K562 (cell line): ENCODE data around the gene VAMP8. TPM values are rescaled to one million over a fixed set of nuclear protein-coding genes. Genes with fewer than 3 reads are reported as not detected.

Experiments
- CBX8 ChIP-seq: fragments of 200-600 bp; sonication (generic); IDR thresholded peaks from 2 replicates; pipeline ENCODE4 v1.6.1; 2012; ENCODE audit warnings: borderline replicate concordance, mixed run types, low read depth, mild to moderate bottlenecking, moderate library complexity, mixed read lengths, low read length, control low read depth, inconsistent platforms; ENCODE audit not compliant: poor library complexity, severe bottlenecking; ENCODE audit errors: extremely low read depth
- HDAC6 ChIP-seq: IDR thresholded peaks from 2 replicates; pipeline ENCODE4 v1.6.1; 2012; ENCODE audit warnings: low read depth, mild to moderate bottlenecking, control low read depth, inconsistent platforms, low read length, moderate library complexity
- JUNB ChIP-seq: fragments of 450-650 bp; formaldehyde crosslinking; conservative IDR thresholded peaks from 2 replicates; pipeline ENCODE4 v1.4.0; 2020; ENCODE audit warnings: mild to moderate bottlenecking
- MAZ ChIP-seq, 2 experiments: fragments of 450-650 bp in 1 of 2; sonication (generic) in 1 of 2; formaldehyde crosslinking; IDR thresholded peaks in 1 of 2; conservative IDR thresholded peaks in 1 of 2; 2 replicates each; pipeline versions ENCODE4 v1.4.0 to v1.5.0; 2020; ENCODE audit warnings: mild to moderate bottlenecking in 1 of 2, missing genetic modification reagents in 1 of 2
- NCOA2 ChIP-seq, 2 experiments: fragments of 450-650 bp; IDR thresholded peaks; 2 replicates each; pipeline ENCODE4 v1.6.1; 2018; ENCODE audit warnings: mild to moderate bottlenecking in 2 of 2, moderate library complexity in 1 of 2; ENCODE audit not compliant: partially characterized antibody in 2 of 2
- NR3C1 ChIP-seq: sonication (generic); formaldehyde crosslinking; IDR thresholded peaks from 2 replicates; pipeline ENCODE4 v1.8.1; 2022; ENCODE audit warnings: missing genetic modification reagents
- PTTG1 ChIP-seq: fragments of 450-650 bp; IDR thresholded peaks from 2 replicates; pipeline ENCODE4 v1.6.1; 2016; ENCODE audit warnings: low read depth, mild to moderate bottlenecking, missing genetic modification characterization, missing compliant biosample characterization
- RNF2 ChIP-seq: sonication (generic); IDR thresholded peaks from 2 replicates; pipeline ENCODE4 v1.6.1; 2016
- STAT5A ChIP-seq: IDR thresholded peaks from 2 replicates; pipeline ENCODE4 v1.6.1; 2012; ENCODE audit warnings: low read length, inconsistent platforms, borderline replicate concordance
- ZBTB1 ChIP-seq: sonication (generic); formaldehyde crosslinking; IDR thresholded peaks from 2 replicates; pipeline ENCODE4 v1.8.1; 2023; ENCODE audit warnings: missing genetic modification reagents, low read depth, mild to moderate bottlenecking, borderline replicate concordance
- ZBTB7A ChIP-seq: IDR thresholded peaks from 2 replicates; pipeline ENCODE4 v1.6.1; 2011; ENCODE audit warnings: low read depth, mild to moderate bottlenecking, low read length, moderate library complexity, borderline replicate concordance; ENCODE audit not compliant: control insufficient read depth
- polyA plus RNA-seq, 8 experiments: library from polyadenylated mRNA; depleted of rRNA in 4 of 8; stranded (reverse) in 5 of 8; unstranded in 3 of 8; fragments of >200 nt; fragmentation: Nextera tagmentation in 2 of 8; fragmentation: Illumina TruSeq in 1 of 8; extraction: Ambion mirVana in 2 of 8; extraction: Trizol in 1 of 8; gene quantifications; 2 replicates each; pipeline versions ENCODE4 v1.2.1 to v1.2.3, GENCODE V29; 2011 to 2014; ENCODE audit warnings: inconsistent platforms in 1 of 8, missing spikeins in 1 of 8
- total RNA-seq, 7 experiments: library from RNA; depleted of rRNA in 6 of 7; stranded (reverse); fragments of >200 nt in 6 of 7; fragmentation: Illumina TruSeq in 2 of 7; extraction: Trizol in 2 of 7; gene quantifications; 2 replicates each; pipeline versions ENCODE4 v1.2.1 to v1.2.3, GENCODE V29; 2011 to 2021; ENCODE audit warnings: low replicate concordance in 1 of 7
- TF ChIP-seq, protein P1 (sequence below): fragments of 250-450 bp; sonication (Bioruptor Pico); IDR thresholded peaks from 2 replicates; pipeline ENCODE4 v1.5.0; 2021; ENCODE audit warnings: mild to moderate bottlenecking, borderline replicate concordance
- TF ChIP-seq, protein P2 (sequence below): sonication (generic); formaldehyde crosslinking; IDR thresholded peaks from 2 replicates; pipeline ENCODE4 v1.8.1; 2023; ENCODE audit warnings: mild to moderate bottlenecking, missing genetic modification reagents, moderate library complexity
- TF ChIP-seq, protein P3 (sequence below): fragments of 200-800 bp; sonication (Bioruptor generic); IDR thresholded peaks from 2 replicates; pipeline ENCODE4 v1.6.1; 2016; ENCODE audit warnings: missing genetic modification characterization, missing compliant biosample characterization
- TF ChIP-seq, protein P4 (sequence below): fragments of 250-450 bp; sonication (Bioruptor Pico); IDR thresholded peaks from 2 replicates; pipeline ENCODE4 v1.5.1; 2021; ENCODE audit warnings: mild to moderate bottlenecking

The VAMP8 gene
- total and polyA plus RNA-seq, 9 of the 15 experiments (the other 6 are each of a cell fraction or from before 2014, with no cell fraction given): 107 to 571 (median 248) TPM

DNA sequence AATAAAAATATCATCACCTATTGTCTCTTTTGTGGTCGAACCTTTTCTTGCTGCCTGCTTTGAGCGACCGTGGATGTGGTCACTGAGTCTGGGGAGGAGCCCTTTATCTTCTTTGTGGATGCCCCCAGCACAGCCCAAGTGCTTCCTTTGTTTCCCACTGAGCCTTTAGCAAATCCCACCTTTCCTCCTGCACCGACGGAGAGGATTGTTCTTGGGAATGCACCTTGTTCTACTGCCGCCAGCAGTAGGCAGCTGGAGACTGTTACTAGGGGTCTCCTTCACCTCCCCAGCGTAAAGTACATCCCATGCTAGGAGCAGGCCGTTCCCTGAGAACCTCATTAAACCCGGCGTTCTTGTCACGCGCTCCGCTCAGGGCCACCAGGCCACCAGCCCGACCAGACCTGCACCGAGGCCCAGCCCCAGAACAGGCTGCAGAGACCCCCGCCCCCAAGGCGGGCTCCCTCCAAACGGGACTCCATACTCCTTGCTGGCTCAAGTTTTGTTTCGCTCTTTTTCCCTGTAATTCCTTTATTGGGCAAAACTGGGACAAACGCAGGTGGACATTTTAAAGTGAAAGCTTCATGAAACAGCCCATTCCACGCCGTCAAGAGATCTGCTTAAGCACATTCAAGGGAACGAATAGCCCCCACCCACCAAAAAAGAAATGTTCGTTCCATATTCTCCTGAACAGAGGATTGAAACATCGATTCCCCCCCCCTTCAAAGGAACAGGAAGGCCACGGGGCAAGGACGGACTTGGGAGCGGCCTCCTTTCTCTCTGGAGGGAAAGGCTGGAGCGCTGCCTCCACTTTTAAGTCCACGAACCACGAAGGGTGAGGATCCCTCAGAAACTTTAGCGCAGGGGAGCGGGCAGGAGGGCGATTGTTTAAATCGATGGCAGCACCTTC, 39.5 kb upstream of the VAMP8 start (continued):
- TF ChIP-seq, protein P1, sequence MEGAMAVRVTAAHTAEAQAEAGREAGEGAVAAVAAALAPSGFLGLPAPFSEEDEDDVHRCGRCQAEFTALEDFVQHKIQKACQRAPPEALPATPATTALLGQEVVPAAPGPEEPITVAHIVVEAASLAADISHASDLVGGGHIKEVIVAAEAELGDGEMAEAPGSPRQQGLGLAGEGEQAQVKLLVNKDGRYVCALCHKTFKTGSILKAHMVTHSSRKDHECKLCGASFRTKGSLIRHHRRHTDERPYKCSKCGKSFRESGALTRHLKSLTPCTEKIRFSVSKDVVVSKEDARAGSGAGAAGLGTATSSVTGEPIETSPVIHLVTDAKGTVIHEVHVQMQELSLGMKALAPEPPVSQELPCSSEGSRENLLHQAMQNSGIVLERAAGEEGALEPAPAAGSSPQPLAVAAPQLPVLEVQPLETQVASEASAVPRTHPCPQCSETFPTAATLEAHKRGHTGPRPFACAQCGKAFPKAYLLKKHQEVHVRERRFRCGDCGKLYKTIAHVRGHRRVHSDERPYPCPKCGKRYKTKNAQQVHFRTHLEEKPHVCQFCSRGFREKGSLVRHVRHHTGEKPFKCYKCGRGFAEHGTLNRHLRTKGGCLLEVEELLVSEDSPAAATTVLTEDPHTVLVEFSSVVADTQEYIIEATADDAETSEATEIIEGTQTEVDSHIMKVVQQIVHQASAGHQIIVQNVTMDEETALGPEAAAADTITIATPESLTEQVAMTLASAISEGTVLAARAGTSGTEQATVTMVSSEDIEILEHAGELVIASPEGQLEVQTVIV (CRISPR knock-in tag): no peak
- TF ChIP-seq PTTG1 (tag): no peak
- TF ChIP-seq NR3C1 (CRISPR knock-in tag): no peak
- TF ChIP-seq ZBTB1 (CRISPR knock-in tag): no peak
- TF ChIP-seq RNF2: 0 out of 2 replicates have a peak, but pooled peaks have one; percentile 37
- TF ChIP-seq ZBTB7A: peak; percentile 84; the same call in 1 of the 2 replicates
- peak in 1 of 2 experiments; percentile 48; a peak in 1 of 4 replicates for TF ChIP-seq MAZ (CRISPR knock-in tag; conservative IDR thresholded peaks at IDR 0.05 in 1 of 2, IDR thresholded peaks at IDR 0.05 in 1 of 2)
- TF ChIP-seq JUNB (CRISPR knock-in tag): no peak
- no peak for TF ChIP-seq NCOA2 (IDR thresholded peaks at IDR 0.05; ENCODE audit: partially characterized antibody in 2 of 2)
- TF ChIP-seq, protein P2, sequence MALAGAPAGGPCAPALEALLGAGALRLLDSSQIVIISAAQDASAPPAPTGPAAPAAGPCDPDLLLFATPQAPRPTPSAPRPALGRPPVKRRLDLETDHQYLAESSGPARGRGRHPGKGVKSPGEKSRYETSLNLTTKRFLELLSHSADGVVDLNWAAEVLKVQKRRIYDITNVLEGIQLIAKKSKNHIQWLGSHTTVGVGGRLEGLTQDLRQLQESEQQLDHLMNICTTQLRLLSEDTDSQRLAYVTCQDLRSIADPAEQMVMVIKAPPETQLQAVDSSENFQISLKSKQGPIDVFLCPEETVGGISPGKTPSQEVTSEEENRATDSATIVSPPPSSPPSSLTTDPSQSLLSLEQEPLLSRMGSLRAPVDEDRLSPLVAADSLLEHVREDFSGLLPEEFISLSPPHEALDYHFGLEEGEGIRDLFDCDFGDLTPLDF (CRISPR knock-in tag): no peak
- TF ChIP-seq STAT5A: no peak
- TF ChIP-seq, protein P3, sequence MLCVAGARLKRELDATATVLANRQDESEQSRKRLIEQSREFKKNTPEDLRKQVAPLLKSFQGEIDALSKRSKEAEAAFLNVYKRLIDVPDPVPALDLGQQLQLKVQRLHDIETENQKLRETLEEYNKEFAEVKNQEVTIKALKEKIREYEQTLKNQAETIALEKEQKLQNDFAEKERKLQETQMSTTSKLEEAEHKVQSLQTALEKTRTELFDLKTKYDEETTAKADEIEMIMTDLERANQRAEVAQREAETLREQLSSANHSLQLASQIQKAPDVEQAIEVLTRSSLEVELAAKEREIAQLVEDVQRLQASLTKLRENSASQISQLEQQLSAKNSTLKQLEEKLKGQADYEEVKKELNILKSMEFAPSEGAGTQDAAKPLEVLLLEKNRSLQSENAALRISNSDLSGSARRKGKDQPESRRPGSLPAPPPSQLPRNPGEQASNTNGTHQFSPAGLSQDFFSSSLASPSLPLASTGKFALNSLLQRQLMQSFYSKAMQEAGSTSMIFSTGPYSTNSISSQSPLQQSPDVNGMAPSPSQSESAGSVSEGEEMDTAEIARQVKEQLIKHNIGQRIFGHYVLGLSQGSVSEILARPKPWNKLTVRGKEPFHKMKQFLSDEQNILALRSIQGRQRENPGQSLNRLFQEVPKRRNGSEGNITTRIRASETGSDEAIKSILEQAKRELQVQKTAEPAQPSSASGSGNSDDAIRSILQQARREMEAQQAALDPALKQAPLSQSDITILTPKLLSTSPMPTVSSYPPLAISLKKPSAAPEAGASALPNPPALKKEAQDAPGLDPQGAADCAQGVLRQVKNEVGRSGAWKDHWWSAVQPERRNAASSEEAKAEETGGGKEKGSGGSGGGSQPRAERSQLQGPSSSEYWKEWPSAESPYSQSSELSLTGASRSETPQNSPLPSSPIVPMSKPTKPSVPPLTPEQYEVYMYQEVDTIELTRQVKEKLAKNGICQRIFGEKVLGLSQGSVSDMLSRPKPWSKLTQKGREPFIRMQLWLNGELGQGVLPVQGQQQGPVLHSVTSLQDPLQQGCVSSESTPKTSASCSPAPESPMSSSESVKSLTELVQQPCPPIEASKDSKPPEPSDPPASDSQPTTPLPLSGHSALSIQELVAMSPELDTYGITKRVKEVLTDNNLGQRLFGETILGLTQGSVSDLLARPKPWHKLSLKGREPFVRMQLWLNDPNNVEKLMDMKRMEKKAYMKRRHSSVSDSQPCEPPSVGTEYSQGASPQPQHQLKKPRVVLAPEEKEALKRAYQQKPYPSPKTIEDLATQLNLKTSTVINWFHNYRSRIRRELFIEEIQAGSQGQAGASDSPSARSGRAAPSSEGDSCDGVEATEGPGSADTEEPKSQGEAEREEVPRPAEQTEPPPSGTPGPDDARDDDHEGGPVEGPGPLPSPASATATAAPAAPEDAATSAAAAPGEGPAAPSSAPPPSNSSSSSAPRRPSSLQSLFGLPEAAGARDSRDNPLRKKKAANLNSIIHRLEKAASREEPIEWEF (CRISPR knock-in tag): peak; percentile 56; the same call in 1 of the 2 replicates
- TF ChIP-seq CBX8: no peak
- no peak for TF ChIP-seq HDAC6
- TF ChIP-seq, protein P4, sequence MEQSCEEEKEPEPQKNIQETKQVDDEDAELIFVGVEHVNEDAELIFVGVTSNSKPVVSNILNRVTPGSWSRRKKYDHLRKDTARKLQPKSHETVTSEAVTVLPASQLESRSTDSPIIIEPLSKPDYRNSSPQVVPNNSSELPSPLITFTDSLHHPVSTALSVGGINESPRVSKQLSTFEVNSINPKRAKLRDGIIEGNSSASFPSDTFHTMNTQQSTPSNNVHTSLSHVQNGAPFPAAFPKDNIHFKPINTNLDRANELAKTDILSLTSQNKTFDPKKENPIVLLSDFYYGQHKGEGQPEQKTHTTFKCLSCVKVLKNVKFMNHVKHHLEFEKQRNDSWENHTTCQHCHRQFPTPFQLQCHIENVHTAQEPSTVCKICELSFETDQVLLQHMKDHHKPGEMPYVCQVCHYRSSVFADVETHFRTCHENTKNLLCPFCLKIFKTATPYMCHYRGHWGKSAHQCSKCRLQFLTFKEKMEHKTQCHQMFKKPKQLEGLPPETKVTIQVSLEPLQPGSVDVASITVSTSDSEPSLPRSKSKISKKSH: no peak
